K562 (cell line): ENCODE measurements around the gene ARHGAP26. TPM values are rescaled to one million over a fixed set of nuclear protein-coding genes. Genes with fewer than 3 reads are reported as not detected.

Source experiments
- CBX2 ChIP-seq: fragments of 200-600 bp; sonication (generic); IDR thresholded peaks from one replicate; pipeline ENCODE4 v1.6.1; 2012; ENCODE audit warnings: mild to moderate bottlenecking, low read length, inconsistent platforms; ENCODE audit not compliant: insufficient read depth, poor library complexity, severe bottlenecking
- ETV5 ChIP-seq: sonication (generic); formaldehyde crosslinking; IDR thresholded peaks from 2 replicates; pipeline ENCODE4 v1.4.0; 2020; ENCODE audit warnings: low read depth, mild to moderate bottlenecking, missing genetic modification reagents
- HDAC8 ChIP-seq: fragments of 450-650 bp; IDR thresholded peaks from 2 replicates; pipeline ENCODE4 v1.6.1; 2016; ENCODE audit warnings: mild to moderate bottlenecking, missing genetic modification characterization, moderate library complexity, missing compliant biosample characterization
- IRF1 ChIP-seq: sonication (generic); formaldehyde crosslinking; IDR thresholded peaks from 2 replicates; pipeline ENCODE4 v1.8.0; 2022; ENCODE audit warnings: missing genetic modification reagents, mild to moderate bottlenecking, borderline replicate concordance
- SETDB1 ChIP-seq: IDR thresholded peaks from one replicate; pipeline ENCODE4 v1.6.1; 2012; ENCODE audit warnings: low read length, control low read depth, inconsistent platforms
- SRSF1 ChIP-seq: fragments of 200-400 bp; formaldehyde crosslinking; IDR thresholded peaks from 2 replicates; pipeline ENCODE4 v1.6.1; 2017; ENCODE audit warnings: mild to moderate bottlenecking, low read depth, low read length, moderate library complexity
- polyA plus RNA-seq, 8 experiments: library from polyadenylated mRNA; depleted of rRNA in 4 of 8; stranded (reverse) in 5 of 8; unstranded in 3 of 8; fragments of >200 nt; fragmentation: Nextera tagmentation in 2 of 8; fragmentation: Illumina TruSeq in 1 of 8; extraction: Ambion mirVana in 2 of 8; extraction: Trizol in 1 of 8; gene quantifications; 2 replicates each; pipeline versions ENCODE4 v1.2.1 to v1.2.3, GENCODE V29; 2011 to 2014; ENCODE audit warnings: inconsistent platforms in 1 of 8, missing spikeins in 1 of 8
- total RNA-seq, 7 experiments: library from RNA; depleted of rRNA in 6 of 7; stranded (reverse); fragments of >200 nt in 6 of 7; fragmentation: Illumina TruSeq in 2 of 7; extraction: Trizol in 2 of 7; gene quantifications; 2 replicates each; pipeline versions ENCODE4 v1.2.1 to v1.2.3, GENCODE V29; 2011 to 2021; ENCODE audit warnings: low replicate concordance in 1 of 7
- TF ChIP-seq, protein P1 (sequence below): fragments of 450-650 bp; IDR thresholded peaks from 2 replicates; pipeline ENCODE4 v1.6.1; 2017; ENCODE audit warnings: antibody characterized with exemption, mild to moderate bottlenecking
- TF ChIP-seq, protein P2 (sequence below): fragments of 450-650 bp; formaldehyde crosslinking; IDR thresholded peaks from 2 replicates; pipeline ENCODE4 v1.4.0; 2020; ENCODE audit warnings: mild to moderate bottlenecking, mixed read lengths

Gene ARHGAP26
- total and polyA plus RNA-seq, 9 of the 15 experiments (the other 6 are each of a cell fraction or from before 2014, with no cell fraction given) = 0.13 to 1.1 (median 0.55) TPM

DNA sequence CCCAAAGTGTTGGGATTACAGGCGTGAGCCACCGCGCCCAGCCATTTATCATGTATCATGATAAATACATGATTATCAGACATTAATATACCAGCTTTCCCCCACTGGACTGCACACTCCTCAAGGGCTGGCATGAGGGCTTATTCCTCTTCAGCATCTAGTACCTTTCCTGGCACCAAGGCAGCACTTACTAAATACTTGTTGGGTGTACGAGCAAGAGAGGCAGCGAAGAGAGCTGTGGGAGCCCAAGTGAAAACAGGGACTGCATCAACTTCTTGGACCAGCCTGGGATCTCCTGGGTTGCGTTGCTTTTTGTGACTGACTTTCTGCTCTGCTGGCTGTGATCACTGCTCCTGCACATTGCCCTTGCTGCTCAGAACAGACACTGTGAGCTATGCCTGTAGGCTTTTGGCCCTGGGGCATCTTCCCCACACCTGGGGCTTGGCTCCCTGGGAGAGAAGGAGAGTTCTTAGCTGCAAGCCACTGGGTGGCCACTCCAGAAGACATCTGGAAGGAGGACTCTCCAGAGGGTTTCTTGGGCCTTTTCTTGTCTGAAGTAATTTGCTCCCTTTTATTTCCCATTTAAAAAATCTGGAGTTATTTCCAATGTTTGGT, 409.1 kb downstream of the ARHGAP26 start (continued):
- TF ChIP-seq, protein P1, sequence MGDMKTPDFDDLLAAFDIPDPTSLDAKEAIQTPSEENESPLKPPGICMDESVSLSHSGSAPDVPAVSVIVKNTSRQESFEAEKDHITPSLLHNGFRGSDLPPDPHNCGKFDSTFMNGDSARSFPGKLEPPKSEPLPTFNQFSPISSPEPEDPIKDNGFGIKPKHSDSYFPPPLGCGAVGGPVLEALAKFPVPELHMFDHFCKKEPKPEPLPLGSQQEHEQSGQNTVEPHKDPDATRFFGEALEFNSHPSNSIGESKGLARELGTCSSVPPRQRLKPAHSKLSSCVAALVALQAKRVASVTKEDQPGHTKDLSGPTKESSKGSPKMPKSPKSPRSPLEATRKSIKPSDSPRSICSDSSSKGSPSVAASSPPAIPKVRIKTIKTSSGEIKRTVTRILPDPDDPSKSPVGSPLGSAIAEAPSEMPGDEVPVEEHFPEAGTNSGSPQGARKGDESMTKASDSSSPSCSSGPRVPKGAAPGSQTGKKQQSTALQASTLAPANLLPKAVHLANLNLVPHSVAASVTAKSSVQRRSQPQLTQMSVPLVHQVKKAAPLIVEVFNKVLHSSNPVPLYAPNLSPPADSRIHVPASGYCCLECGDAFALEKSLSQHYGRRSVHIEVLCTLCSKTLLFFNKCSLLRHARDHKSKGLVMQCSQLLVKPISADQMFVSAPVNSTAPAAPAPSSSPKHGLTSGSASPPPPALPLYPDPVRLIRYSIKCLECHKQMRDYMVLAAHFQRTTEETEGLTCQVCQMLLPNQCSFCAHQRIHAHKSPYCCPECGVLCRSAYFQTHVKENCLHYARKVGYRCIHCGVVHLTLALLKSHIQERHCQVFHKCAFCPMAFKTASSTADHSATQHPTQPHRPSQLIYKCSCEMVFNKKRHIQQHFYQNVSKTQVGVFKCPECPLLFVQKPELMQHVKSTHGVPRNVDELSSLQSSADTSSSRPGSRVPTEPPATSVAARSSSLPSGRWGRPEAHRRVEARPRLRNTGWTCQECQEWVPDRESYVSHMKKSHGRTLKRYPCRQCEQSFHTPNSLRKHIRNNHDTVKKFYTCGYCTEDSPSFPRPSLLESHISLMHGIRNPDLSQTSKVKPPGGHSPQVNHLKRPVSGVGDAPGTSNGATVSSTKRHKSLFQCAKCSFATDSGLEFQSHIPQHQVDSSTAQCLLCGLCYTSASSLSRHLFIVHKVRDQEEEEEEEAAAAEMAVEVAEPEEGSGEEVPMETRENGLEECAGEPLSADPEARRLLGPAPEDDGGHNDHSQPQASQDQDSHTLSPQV = no peak
- TF ChIP-seq, protein P2, sequence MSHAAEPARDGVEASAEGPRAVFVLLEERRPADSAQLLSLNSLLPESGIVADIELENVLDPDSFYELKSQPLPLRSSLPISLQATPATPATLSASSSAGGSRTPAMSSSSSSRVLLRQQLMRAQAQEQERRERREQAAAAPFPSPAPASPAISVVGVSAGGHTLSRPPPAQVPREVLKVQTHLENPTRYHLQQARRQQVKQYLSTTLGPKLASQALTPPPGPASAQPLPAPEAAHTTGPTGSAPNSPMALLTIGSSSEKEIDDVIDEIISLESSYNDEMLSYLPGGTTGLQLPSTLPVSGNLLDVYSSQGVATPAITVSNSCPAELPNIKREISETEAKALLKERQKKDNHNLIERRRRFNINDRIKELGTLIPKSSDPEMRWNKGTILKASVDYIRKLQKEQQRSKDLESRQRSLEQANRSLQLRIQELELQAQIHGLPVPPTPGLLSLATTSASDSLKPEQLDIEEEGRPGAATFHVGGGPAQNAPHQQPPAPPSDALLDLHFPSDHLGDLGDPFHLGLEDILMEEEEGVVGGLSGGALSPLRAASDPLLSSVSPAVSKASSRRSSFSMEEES = no peak
- TF ChIP-seq HDAC8 (tag) (no peak), CBX2 (no peak), IRF1 (CRISPR knock-in tag) (no peak), ETV5 (CRISPR knock-in tag) (no peak), SETDB1 (no peak), SRSF1 (no peak)
